HG03565 (cell line): ENCODE data around the gene ZBTB16.

Experiments used
- ATAC-seq: cut with Tn5 transposase; IDR thresholded peaks from one replicate; pipeline ENCODE4 v1.9.1; 2021; ENCODE audit warnings: mild to moderate bottlenecking, moderate library complexity; ENCODE audit not compliant: unreplicated experiment

The ZBTB16 gene

GRCh38 chr11:114063149-114063828, 3.8 kb downstream of the ZBTB16 start:
- no peak for ATAC-seq

GRCh38 chr11:114063829-114064201, 4.3 kb downstream of the ZBTB16 start:
- ATAC-seq = no peak

GRCh38 chr11:114064216-114064615, 4.7 kb downstream of the ZBTB16 start:
- no peak for ATAC-seq

GRCh38 chr11:114065094-114065493, 5.6 kb downstream of the ZBTB16 start:
- ATAC-seq = no peak

- no peak for ATAC-seq
Observed at GRCh38 chr11:114066046-114066648, 6.6 kb downstream of the ZBTB16 start.

GRCh38 chr11:114068327-114068726, 8.8 kb downstream of the ZBTB16 start:
- ATAC-seq = no peak

GRCh38 chr11:114070464-114071139, 11.1 kb downstream of the ZBTB16 start:
- no peak for ATAC-seq

- no peak for ATAC-seq
Observed at GRCh38 chr11:114073007-114073827, 13.7 kb downstream of the ZBTB16 start.

- ATAC-seq = no peak
Observed at GRCh38 chr11:114073828-114074381, 14.4 kb downstream of the ZBTB16 start.

GRCh38 chr11:114074546-114075343, 15.2 kb downstream of the ZBTB16 start:
- no peak for ATAC-seq

- no peak for ATAC-seq
Observed at GRCh38 chr11:114075344-114075610, 15.8 kb downstream of the ZBTB16 start.

GRCh38 chr11:114075891-114076441, 16.5 kb downstream of the ZBTB16 start:
- no peak for ATAC-seq

- ATAC-seq = no peak
Observed at GRCh38 chr11:114076921-114077331, 17.4 kb downstream of the ZBTB16 start.

GRCh38 chr11:114077482-114078305, 18.2 kb downstream of the ZBTB16 start:
- ATAC-seq = no peak

- ATAC-seq = no peak
Observed at GRCh38 chr11:114078423-114078822, 18.9 kb downstream of the ZBTB16 start.

- no peak for ATAC-seq
Observed at GRCh38 chr11:114079511-114080065, 20.1 kb downstream of the ZBTB16 start.

GRCh38 chr11:114080219-114080618, 20.7 kb downstream of the ZBTB16 start:
- no peak for ATAC-seq

- no peak for ATAC-seq
Observed at GRCh38 chr11:114080769-114081168, 21.3 kb downstream of the ZBTB16 start.
